ENCODE results near the gene GINS2.

GINS2 gene

DNA sequence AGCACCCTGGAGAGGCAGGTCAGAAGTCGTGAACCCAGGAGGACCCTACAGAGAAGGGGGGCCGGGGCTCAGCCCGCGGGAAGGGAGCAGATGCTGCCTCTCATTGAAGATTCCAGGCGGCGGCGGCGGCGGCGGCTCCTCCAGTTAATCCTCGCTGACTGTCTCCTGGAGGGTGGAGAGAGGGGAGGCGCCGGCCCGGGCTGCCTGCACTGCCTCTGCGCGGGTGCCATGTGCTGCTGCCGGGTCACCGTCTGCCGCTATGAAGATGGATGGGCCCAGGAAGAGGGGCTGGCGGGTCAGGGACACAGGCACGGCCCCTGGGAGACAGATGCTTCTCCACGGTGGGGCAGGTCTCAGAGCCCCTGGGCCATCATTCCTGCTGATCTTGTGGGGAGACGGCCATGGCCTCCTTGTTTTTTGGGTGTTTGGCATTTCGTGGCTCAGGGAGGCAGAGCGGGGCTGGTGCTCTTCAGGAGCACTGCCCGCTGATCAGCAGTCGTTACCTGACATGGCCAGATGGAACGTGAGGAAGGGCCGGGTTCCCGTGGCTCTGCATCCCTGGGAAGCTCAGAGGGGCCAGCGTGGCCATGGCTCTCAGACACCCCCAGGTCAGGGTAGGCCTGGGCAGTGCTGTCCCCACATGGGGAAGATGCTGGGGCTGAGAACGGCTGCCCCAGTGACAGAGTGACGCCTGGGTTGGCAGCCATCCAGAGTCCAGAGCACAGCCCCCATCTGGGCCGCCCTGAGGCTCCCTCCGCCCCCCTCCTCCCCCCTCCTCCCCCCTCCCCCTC lies 36.1 kb downstream of the GINS2 start:
- DNase-seq, result no peak

- DNase-seq, result no peak
These were observed 36.9 kb downstream of the GINS2 start for GRCh38 chr16:85651629-85652430.

- no peak for DNase-seq
These were observed 37.7 kb downstream of the GINS2 start for GRCh38 chr16:85650844-85651628.

- no peak for DNase-seq
These were observed 38.5 kb downstream of the GINS2 start for GRCh38 chr16:85650135-85650843.

GRCh38 chr16:85649411-85650134 lies 39.2 kb downstream of the GINS2 start:
- no peak for DNase-seq

GRCh38 chr16:85648805-85649204 lies 39.9 kb downstream of the GINS2 start:
- DNase-seq, result no peak

- DNase-seq, result no peak
These were observed 40.6 kb downstream of the GINS2 start for GRCh38 chr16:85648070-85648714.

DNA sequence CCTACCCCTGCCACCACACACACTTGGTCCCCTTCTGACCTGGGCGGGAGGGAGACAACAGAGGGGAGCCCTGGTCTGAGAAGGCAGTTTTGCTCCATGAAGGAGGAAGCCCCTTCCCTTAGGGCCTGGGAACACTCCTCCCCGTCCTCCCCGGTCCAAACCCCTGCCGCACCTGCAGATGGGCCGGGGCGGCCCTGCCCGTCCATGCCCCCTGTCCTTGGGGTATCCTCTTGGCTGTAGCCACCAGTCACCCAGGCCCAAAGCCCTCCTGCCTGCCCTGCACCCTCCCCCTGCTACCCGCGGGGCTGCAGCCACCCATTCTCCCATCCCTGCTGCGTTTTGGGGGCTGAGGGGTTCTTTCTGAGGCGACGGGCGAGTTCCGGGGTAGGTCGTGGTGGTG lies 41.8 kb downstream of the GINS2 start:
- DNase-seq, result no peak

DNA sequence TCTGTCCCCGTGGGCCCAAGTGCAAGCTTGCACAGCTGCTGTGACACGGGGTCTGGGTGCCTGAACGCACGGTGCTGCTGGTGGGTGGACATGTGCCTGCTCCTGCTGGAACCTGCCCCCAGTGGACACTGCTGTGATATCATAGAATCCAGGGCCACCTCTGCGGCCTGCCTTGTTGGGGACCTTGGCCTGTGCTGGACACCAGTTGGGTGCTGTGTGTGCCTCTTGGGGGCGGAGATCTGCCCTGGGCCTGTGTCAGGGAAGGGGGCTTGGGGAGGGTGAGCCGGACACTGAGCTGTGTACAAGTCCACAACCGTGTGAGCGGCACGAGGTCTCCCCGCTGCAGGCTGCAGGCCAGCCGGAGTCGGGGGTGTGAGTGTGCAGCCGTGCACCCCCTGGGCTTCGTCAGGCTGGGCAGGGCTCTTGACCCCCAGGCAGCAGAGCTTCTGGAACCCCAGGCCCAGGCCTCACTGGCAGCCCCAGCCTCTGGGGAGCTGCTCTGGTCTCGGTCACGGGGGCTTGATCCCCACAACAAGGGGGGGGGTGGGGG lies 42.3 kb downstream of the GINS2 start:
- DNase-seq, result no peak

DNA sequence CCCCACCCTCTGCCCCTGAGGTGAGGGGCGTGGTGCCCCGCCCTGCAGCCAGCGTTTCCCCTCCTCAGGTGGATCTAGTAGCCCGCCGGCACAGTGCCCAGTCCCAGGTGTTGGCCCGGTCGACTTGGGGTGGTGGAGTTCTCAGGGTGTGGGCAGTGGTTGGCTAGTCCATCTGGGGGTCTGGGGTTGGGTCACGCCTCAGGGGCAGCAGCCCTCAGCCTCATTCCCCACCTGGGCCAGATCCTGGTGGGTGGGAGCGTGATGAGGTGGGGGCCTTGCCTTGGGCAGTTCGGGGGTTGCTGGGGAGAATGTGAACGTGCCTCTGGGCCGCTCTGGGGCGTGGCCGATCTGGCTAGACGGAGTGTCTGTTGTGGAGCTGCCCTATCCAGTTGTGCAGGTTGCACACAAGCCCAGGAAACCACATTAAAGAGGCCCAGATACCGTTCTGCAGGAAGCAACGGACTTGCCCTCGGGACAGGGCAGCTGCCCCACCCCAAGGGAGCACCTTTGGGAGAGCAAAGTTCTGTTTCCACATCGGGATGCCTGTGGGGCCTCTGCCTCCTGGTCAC lies 43.6 kb downstream of the GINS2 start:
- no peak for DNase-seq

DNA sequence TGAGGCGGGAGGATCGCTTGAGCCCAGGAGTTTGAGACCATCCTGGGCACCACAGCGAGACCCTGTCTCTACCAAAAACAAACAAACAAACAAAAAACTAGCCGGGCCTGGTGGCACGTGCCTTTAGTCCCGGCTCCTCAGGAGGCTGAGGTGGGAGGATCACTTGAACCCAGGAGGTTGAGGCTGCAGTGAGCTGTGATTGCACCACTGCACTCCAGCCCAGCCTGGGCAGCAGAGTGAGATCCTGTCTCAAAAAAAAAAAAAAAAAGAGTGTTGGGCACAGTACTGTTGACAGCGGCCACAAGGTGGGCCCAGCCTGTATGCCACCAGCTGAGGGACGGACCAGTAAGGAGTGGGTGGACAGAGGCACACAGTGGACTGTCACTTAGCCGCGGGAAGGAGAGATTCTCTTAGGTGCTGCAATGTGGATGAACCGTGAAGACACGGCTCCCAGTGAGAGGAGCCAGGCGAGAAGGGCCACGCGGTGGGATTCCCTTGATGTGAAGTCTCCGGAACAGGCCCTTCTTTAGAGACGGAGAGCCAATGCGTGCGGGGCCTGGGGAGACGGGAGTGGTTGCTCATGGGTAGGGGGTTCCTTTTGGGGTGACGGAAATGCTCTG lies 44.6 kb downstream of the GINS2 start:
- no peak for DNase-seq

- no peak for DNase-seq
These were observed 45.1 kb downstream of the GINS2 start for GRCh38 chr16:85643631-85644030.

GRCh38 chr16:85642762-85643358 lies 45.9 kb downstream of the GINS2 start:
- no peak for DNase-seq

GRCh38 chr16:85641776-85642176 lies 47.0 kb downstream of the GINS2 start:
- DNase-seq, result no peak

GRCh38 chr16:85641305-85641704 lies 47.4 kb downstream of the GINS2 start:
- DNase-seq, result no peak

- no peak for DNase-seq
These were observed 48.2 kb downstream of the GINS2 start for GRCh38 chr16:85640585-85640984.

GRCh38 chr16:85640254-85640558 lies 48.5 kb downstream of the GINS2 start:
- DNase-seq, result no peak

- DNase-seq, result no peak
These were observed 49.1 kb downstream of the GINS2 start for GRCh38 chr16:85639529-85640253.

- DNase-seq, result no peak
These were observed 49.9 kb downstream of the GINS2 start for GRCh38 chr16:85638695-85639409.

Measured in activated CD4-positive, CD25-positive, alpha-beta regulatory T cell (primary cell).